Measurements from ENCODE around the gene ELFN2. TPM values are rescaled to one million over a fixed set of nuclear protein-coding genes. Genes with fewer than 3 reads are reported as not detected.

The ELFN2 gene
- total and polyA plus RNA-seq, 2 of the 13 experiments (the other 11 are each of a cell fraction or from before 2014, with no cell fraction given): 0.01 TPM; not detected in 1

DNA sequence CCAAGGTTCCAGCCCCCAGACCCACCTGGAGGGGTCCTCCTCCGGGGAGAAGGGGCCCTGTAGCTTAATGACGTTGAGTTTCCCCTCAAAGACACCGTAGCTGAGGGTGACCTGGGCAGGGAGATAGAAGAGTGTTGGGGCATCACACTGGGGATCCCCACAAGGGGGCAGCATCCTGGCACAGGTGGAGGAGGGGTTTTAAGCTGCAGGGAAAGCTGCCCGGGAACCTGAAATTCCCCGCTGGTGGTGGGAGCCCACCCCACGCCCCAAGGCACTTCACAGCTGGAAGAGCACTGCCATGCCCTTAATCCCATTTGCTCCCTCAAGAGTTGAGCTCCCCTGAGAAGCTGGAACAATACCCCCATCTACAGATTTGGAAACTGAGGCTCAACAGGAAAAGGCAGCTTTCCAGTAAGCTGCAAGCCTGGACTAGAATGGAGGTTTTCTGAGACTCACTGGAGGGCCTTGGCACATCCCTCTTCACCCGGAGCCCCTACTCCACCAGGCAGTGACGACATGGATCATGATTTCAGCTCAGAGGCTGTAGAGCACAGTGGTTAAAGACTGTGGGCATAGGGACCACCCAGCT is 45.2 kb upstream of the ELFN2 start:
- DNase-seq (ENCODE audit: low spot score): peak; percentile 46
- H3K79me2 ChIP-seq (ENCODE audit: insufficient read depth, low read length): no peaks in the 10 kb centered on the region
- no peaks in the 10 kb centered on the region for H4K20me1 ChIP-seq (ENCODE audit: insufficient read depth, low read length)
- ATAC-seq: peak; percentile 68
- in situ Hi-C loops (cut with HindIII; ENCODE audit: extremely low pct_ligation_motif_present, low pct_unique_long_range_greater_than_20kb): no loop called here
- intact Hi-C loops (cut with micrococcal nuclease; ENCODE audit: unreplicated experiment): loop anchor here (10.0 kb wide), 1 partner anchor 52 kb away; no protein-coding TSS in a partner anchor
- no peak overlapping the region for H3K4me2 ChIP-seq (ENCODE audit: low read depth, low read length)
- no peak overlapping the region for H3K9ac ChIP-seq (ENCODE audit: insufficient read depth, low read depth, low read length)
- FAIRE-seq: peak; percentile 50
- peaks cover 0 to 7% of the 10 kb centered on the region in 2 experiments; a peak in 2 of 5 replicates for H3K27me3 ChIP-seq (ENCODE audit: control insufficient read depth in 1 of 2, insufficient read depth in 2 of 2, low read length in 2 of 2)
- no peaks in the 10 kb centered on the region for H3K36me3 ChIP-seq (replicated peaks in 1 of 2; ENCODE audit: control insufficient read depth in 1 of 2, insufficient read depth in 2 of 2, low read length in 2 of 2)
- ChIA-PET CTCF (ENCODE audit: low intra/inter-chr PET ratio, low total read pairs) (interaction anchor here (0.7 to 2.0 kb wide), 4 partner anchors 26 to 932 kb away, joined by 3 to 18 read pairs (median 4); no protein-coding TSS in a partner anchor), POLR2A (interaction anchor here (0.7 to 1.3 kb wide), 7 partner anchors 14 to 335 kb away, joined by 3 to 6 read pairs (median 4); partner anchors contain the start of genes GCAT and MFNG)
- WGBS (ENCODE audit: low lambda C conversion rate): 28% methylated on average over 4 of the region's 8 CpGs
- H3K27ac ChIP-seq (ENCODE audit: extremely low read length, insufficient read depth, low read length): no peak overlapping the region
- no peaks in the 10 kb centered on the region for H3K9me3 ChIP-seq (ENCODE audit: low read length)
- BruUV-seq (replicated peaks): no TSS peak
- no peak overlapping the region for H3K4me3 ChIP-seq (replicated peaks in 1 of 3; ENCODE audit: insufficient read depth in 1 of 3, low read depth in 2 of 3, low read length in 3 of 3)
- H2AFZ ChIP-seq (ENCODE audit: low read length): no peak overlapping the region
- peaks cover 19% of the 10 kb centered on the region for H3K4me1 ChIP-seq (ENCODE audit: insufficient read depth, low read length)
- TF ChIP-seq, protein P1, sequence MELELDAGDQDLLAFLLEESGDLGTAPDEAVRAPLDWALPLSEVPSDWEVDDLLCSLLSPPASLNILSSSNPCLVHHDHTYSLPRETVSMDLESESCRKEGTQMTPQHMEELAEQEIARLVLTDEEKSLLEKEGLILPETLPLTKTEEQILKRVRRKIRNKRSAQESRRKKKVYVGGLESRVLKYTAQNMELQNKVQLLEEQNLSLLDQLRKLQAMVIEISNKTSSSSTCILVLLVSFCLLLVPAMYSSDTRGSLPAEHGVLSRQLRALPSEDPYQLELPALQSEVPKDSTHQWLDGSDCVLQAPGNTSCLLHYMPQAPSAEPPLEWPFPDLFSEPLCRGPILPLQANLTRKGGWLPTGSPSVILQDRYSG (CRISPR knock-in tag; IDR thresholded peaks at IDR 0.05): no peak
- TF ChIP-seq, protein P2, sequence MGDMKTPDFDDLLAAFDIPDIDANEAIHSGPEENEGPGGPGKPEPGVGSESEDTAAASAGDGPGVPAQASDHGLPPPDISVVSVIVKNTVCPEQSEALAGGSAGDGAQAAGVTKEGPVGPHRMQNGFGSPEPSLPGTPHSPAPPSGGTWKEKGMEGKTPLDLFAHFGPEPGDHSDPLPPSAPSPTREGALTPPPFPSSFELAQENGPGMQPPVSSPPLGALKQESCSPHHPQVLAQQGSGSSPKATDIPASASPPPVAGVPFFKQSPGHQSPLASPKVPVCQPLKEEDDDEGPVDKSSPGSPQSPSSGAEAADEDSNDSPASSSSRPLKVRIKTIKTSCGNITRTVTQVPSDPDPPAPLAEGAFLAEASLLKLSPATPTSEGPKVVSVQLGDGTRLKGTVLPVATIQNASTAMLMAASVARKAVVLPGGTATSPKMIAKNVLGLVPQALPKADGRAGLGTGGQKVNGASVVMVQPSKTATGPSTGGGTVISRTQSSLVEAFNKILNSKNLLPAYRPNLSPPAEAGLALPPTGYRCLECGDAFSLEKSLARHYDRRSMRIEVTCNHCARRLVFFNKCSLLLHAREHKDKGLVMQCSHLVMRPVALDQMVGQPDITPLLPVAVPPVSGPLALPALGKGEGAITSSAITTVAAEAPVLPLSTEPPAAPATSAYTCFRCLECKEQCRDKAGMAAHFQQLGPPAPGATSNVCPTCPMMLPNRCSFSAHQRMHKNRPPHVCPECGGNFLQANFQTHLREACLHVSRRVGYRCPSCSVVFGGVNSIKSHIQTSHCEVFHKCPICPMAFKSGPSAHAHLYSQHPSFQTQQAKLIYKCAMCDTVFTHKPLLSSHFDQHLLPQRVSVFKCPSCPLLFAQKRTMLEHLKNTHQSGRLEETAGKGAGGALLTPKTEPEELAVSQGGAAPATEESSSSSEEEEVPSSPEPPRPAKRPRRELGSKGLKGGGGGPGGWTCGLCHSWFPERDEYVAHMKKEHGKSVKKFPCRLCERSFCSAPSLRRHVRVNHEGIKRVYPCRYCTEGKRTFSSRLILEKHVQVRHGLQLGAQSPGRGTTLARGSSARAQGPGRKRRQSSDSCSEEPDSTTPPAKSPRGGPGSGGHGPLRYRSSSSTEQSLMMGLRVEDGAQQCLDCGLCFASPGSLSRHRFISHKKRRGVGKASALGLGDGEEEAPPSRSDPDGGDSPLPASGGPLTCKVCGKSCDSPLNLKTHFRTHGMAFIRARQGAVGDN (CRISPR knock-in tag; IDR thresholded peaks at IDR 0.05): peak; percentile 48
- no peak for TF ChIP-seq SIX4 (CRISPR knock-in tag; IDR thresholded peaks at IDR 0.05)
- 0 out of 2 replicates have a peak, but pooled peaks have one; percentile 24 for TF ChIP-seq ZNF768 (CRISPR knock-in tag; IDR thresholded peaks at IDR 0.05)
- no peak for TF ChIP-seq PAF1 (CRISPR knock-in tag; IDR thresholded peaks at IDR 0.05)
- TF ChIP-seq, protein P3, sequence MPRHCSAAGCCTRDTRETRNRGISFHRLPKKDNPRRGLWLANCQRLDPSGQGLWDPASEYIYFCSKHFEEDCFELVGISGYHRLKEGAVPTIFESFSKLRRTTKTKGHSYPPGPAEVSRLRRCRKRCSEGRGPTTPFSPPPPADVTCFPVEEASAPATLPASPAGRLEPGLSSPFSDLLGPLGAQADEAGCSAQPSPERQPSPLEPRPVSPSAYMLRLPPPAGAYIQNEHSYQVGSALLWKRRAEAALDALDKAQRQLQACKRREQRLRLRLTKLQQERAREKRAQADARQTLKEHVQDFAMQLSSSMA (CRISPR knock-in tag; IDR thresholded peaks at IDR 0.05): 0 out of 2 replicates have a peak, but pooled peaks have one; percentile 71
- TF ChIP-seq HNRNPL (IDR thresholded peaks at IDR 0.05; ENCODE audit: low read depth, low read length): 0 out of 2 replicates have a peak, but pooled peaks have one; percentile 52
- TF ChIP-seq PCBP1 (IDR thresholded peaks at IDR 0.05; ENCODE audit: borderline replicate concordance, low read depth, low read length): no peak
- no peak for TF ChIP-seq HNF4G (IDR thresholded peaks at IDR 0.05; ENCODE audit: borderline replicate concordance, low read depth, low read length)
- TF ChIP-seq HNF4G (CRISPR knock-in tag; IDR thresholded peaks at IDR 0.05; ENCODE audit: borderline replicate concordance, low read depth): no peak
- 0 out of 2 replicates have a peak, but pooled peaks have one; percentile 20 for TF ChIP-seq ZBTB38 (CRISPR knock-in tag; IDR thresholded peaks at IDR 0.05)
- TF ChIP-seq, protein P4, sequence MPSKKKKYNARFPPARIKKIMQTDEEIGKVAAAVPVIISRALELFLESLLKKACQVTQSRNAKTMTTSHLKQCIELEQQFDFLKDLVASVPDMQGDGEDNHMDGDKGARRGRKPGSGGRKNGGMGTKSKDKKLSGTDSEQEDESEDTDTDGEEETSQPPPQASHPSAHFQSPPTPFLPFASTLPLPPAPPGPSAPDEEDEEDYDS (CRISPR knock-in tag; IDR thresholded peaks at IDR 0.05): no peak
- no peak for TF ChIP-seq SMYD3 (CRISPR knock-in tag; IDR thresholded peaks at IDR 0.05)
- TF ChIP-seq SAP130 (CRISPR knock-in tag; IDR thresholded peaks at IDR 0.05; ENCODE audit: low read depth): no peak
- no peak for TF ChIP-seq MAFK (conservative IDR thresholded peaks at IDR 0.05 in 1 of 2, IDR thresholded peaks at IDR 0.05 in 1 of 2; ENCODE audit: low read length in 2 of 2)

Data from HepG2 (cell line).